PC-3 (cell line): ENCODE results near the gene CEBPB. TPM values are rescaled to one million over a fixed set of nuclear protein-coding genes. Genes with fewer than 3 reads are reported as not detected.
"Not testable (repeated sequence)": the region's sequence is repeated elsewhere in the genome, so short reads cannot be mapped to it uniquely, and the experiment has no call there.

Experiments used
- ATAC-seq: fragments of 200-7000 bp; cut with Tn5 transposase; 2 replicates; pipeline ENCODE4 v1.9.1; 2020; ENCODE audit warnings: mild to moderate bottlenecking, moderate library complexity
- BruUV-seq: library from RNA; stranded (reverse); fragments of 400-500 nt; replicated peaks from 2 replicates; lab custom pipeline; 2021; lab: Mats Ljungman, UMichigan
- CTCF ChIA-PET: fragments of 300-600 bp; sonication (Branson Sonifier 250); formaldehyde crosslinking; loops from one replicate; lab custom pipeline; 2022; ENCODE audit warnings: antibody characterized with exemption; lab: Charles Lee
- POLR2A ChIA-PET: fragments of 300-600 bp; sonication (Branson Sonifier 250); formaldehyde crosslinking; loops from one replicate; lab custom pipeline; 2022; ENCODE audit warnings: antibody characterized with exemption; ENCODE audit not compliant: unreplicated experiment; lab: Charles Lee
- DNase-seq: peaks from one replicate; pipeline ENCODE4 v3.0.0-alpha.2; 2015
- H2AFZ ChIP-seq: fragments of 300-600 bp; sonication (generic); 2 replicates; pipeline ENCODE4 v1.6.0; 2016; ENCODE audit warnings: antibody characterized with exemption, low read length
- H3F3A ChIP-seq: fragments of 300-600 bp; sonication (generic); one replicate; pipeline ENCODE4 v1.6.0; 2017; ENCODE audit warnings: antibody characterized with exemption, low read length, control low read depth, mild to moderate bottlenecking; ENCODE audit not compliant: unreplicated experiment
- H3K27ac ChIP-seq: fragments of 300-600 bp; sonication (generic); 2 replicates; pipeline ENCODE4 v1.5.1; 2016; ENCODE audit warnings: mild to moderate bottlenecking, low read length
- H3K27me3 ChIP-seq: fragments of 300-600 bp; sonication (generic); 2 replicates; pipeline ENCODE4 v1.6.1; 2016; ENCODE audit warnings: low read length, mixed read lengths
- H3K36me3 ChIP-seq: fragments of 300-600 bp; sonication (generic); 2 replicates; pipeline ENCODE4 v1.6.1; 2016; ENCODE audit warnings: low read depth, mixed run types, low read length, mixed read lengths
- H3K4me1 ChIP-seq: fragments of 300-600 bp; sonication (generic); 2 replicates; pipeline ENCODE4 v1.5.1; 2016; ENCODE audit warnings: low read length; ENCODE audit not compliant: insufficient read depth
- H3K4me2 ChIP-seq: fragments of 300-600 bp; sonication (generic); 2 replicates; pipeline ENCODE4 v1.6.0; 2016; ENCODE audit warnings: low read length
- H3K4me3 ChIP-seq: fragments of 300-600 bp; sonication (generic); 2 replicates; pipeline ENCODE4 v1.5.1; 2016; ENCODE audit warnings: mild to moderate bottlenecking, low read length, mixed read lengths
- H3K79me2 ChIP-seq: fragments of 300-600 bp; sonication (generic); 2 replicates; pipeline ENCODE4 v1.6.1; 2017; ENCODE audit warnings: low read length, mixed read lengths
- H3K9ac ChIP-seq: fragments of 300-600 bp; sonication (generic); 2 replicates; pipeline ENCODE4 v1.6.0; 2016; ENCODE audit warnings: mild to moderate bottlenecking, low read length
- H3K9me2 ChIP-seq: fragments of 300-600 bp; sonication (generic); replicated peaks from 2 replicates; pipeline ENCODE4 v1.6.1; 2016; ENCODE audit warnings: mixed run types, low read length, mixed read lengths
- H3K9me3 ChIP-seq: fragments of 300-600 bp; sonication (generic); 2 replicates; pipeline ENCODE4 v1.6.1; 2016; ENCODE audit warnings: low read length, mixed read lengths
- H4K20me1 ChIP-seq: fragments of 300-600 bp; sonication (generic); 2 replicates; pipeline ENCODE4 v1.6.1; 2016; ENCODE audit warnings: low read length, mixed read lengths
- EZH2 ChIP-seq: fragments of 300-600 bp; sonication (generic); IDR thresholded peaks from one replicate; pipeline ENCODE4 v1.6.1; 2017; ENCODE audit warnings: antibody characterized with exemption, mild to moderate bottlenecking, low read length; ENCODE audit not compliant: unreplicated experiment
- EZH2phosphoT487 ChIP-seq: fragments of 300-600 bp; sonication (generic); IDR thresholded peaks from 2 replicates; pipeline ENCODE4 v1.6.1; 2018; ENCODE audit warnings: mild to moderate bottlenecking, antibody characterized with exemption, low read length, borderline replicate concordance
- intact Hi-C: fragments of 100-400 bp; cut with micrococcal nuclease; formaldehyde crosslinking; loops from 2 replicates; pipeline ENCODE4 v1.9.0; 2023
- total RNA-seq: library from RNA; depleted of rRNA; stranded (reverse); fragments of >200 nt; gene quantifications from 2 replicates; pipeline ENCODE4 v1.2.3, GENCODE V29; 2014
- TF ChIP-seq, protein P1 (sequence below): fragments of 300-600 bp; sonication (generic); conservative IDR thresholded peaks from 2 replicates; pipeline ENCODE4 v1.5.1; 2017; ENCODE audit warnings: antibody characterized with exemption, low read depth, mild to moderate bottlenecking, low read length

CEBPB gene
- total RNA-seq, 1 experiment from 2014 or later, result 103 TPM

DNA sequence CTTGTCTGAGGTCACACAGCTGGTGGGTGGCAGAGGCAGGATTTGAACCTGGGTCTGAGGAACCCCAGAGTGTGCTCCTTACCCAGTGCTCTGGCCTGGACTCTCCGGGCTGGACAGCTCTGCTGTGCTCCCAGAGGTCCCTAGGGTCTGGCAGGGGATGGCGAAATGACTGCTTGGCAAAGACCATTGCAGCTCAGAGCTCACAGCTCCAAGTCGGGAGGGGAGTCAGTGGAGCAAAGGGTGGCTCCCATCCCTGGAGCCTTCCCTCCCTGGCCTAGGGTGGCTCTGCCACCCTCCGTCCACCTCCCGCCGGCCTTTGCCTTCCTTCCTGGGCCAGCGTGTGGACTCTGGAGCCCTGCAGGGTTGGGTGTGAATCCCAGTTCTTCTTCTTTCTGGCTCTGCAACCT is 17.5 kb downstream of the CEBPB start:
- no peak for TF ChIP-seq EZH2phosphoT487
- no peak for TF ChIP-seq EZH2
- TF ChIP-seq, protein P1, sequence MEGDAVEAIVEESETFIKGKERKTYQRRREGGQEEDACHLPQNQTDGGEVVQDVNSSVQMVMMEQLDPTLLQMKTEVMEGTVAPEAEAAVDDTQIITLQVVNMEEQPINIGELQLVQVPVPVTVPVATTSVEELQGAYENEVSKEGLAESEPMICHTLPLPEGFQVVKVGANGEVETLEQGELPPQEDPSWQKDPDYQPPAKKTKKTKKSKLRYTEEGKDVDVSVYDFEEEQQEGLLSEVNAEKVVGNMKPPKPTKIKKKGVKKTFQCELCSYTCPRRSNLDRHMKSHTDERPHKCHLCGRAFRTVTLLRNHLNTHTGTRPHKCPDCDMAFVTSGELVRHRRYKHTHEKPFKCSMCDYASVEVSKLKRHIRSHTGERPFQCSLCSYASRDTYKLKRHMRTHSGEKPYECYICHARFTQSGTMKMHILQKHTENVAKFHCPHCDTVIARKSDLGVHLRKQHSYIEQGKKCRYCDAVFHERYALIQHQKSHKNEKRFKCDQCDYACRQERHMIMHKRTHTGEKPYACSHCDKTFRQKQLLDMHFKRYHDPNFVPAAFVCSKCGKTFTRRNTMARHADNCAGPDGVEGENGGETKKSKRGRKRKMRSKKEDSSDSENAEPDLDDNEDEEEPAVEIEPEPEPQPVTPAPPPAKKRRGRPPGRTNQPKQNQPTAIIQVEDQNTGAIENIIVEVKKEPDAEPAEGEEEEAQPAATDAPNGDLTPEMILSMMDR, result no peak
- Histone ChIP-seq H3K9me2 (no peaks in the 10 kb centered on the region), H3F3A (no peaks in the 10 kb centered on the region), H3K4me1 (no peaks in the 10 kb centered on the region), H3K9me3 (no peaks in the 10 kb centered on the region), H3K27ac (no peak overlapping the region), H3K27me3 (no peaks in the 10 kb centered on the region), H3K9ac (no peak overlapping the region), H4K20me1 (no peaks in the 10 kb centered on the region), H3K4me2 (no peak overlapping the region), H3K4me3 (no peak overlapping the region), H2AFZ (no peak overlapping the region), H3K36me3 (no peaks in the 10 kb centered on the region), H3K79me2 (no peaks in the 10 kb centered on the region)
- ATAC-seq, result no peak
- ChIA-PET CTCF (no interaction called here), POLR2A (no interaction called here)
- intact Hi-C loops, result no loop called here
- no TSS peak for BruUV-seq
- no peak for DNase-seq

DNA sequence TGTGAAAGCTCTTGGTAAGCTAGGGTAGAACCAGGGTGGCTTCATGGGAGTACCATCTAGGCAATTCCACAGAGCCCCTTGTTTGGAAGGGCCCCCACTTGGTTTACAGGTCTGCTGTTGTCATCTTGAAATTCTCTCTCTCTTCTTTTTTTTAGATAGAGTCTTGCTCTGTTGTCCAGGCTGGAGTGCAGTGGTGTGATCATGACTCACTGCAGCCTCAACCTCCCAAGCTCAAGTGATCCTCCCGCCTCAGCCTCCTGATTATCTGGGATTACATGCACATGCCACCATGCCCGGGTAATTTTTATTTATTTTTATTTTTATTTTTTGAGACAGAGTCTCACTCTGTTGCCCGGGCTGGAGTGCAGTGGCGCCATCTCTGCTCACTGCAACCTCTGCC is 18.2 kb downstream of the CEBPB start:
- POLR2A ChIA-PET, H3K36me3 ChIP-seq, CTCF ChIA-PET, H3K4me3 ChIP-seq, H3K79me2 ChIP-seq, BruUV-seq, H3K27ac ChIP-seq, DNase-seq, H3K9ac ChIP-seq, H3K9me2 ChIP-seq, H4K20me1 ChIP-seq, H3K4me2 ChIP-seq, H3K4me1 ChIP-seq, H2AFZ ChIP-seq, H3F3A ChIP-seq, ATAC-seq, H3K27me3 ChIP-seq, H3K9me3 ChIP-seq, intact Hi-C loops: not testable (repeated sequence)

DNA sequence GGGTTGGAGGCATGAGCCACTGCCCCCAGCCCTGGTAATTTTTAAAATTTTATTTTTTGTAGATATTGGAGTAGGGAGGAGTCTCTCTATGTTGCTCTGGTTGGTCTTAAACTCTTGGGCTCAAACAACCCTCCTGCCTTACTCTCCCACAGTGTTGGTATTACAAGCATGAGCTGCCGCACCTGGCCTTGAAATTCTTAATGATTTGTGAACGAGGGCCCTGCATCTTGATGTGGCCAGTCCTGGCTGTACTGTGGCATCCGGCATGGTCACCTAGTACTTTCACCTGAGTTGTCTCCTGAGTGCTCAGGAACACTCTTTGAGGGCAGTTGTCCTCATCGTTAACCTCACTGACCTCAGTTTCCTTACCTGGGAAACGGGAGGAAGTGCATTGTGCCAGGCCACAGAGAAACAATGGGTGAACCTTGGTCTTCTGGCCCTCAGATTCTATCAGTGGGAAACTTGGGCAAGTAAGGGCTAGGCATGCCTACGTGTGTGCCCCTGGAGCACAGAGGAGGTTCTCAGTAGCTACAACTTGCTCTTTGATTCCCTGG is 19.5 kb downstream of the CEBPB start:
- Histone ChIP-seq H4K20me1 (no peaks in the 10 kb centered on the region), H3K4me2 (no peak overlapping the region), H3K4me3 (no peak overlapping the region), H3K79me2 (no peaks in the 10 kb centered on the region), H3K9me2 (no peaks in the 10 kb centered on the region), H3K9me3 (no peaks in the 10 kb centered on the region), H3K4me1 (no peaks in the 10 kb centered on the region), H3K36me3 (no peaks in the 10 kb centered on the region), H3K27ac (no peak overlapping the region), H2AFZ (no peak overlapping the region), H3K9ac (no peak overlapping the region), H3F3A (no peaks in the 10 kb centered on the region), H3K27me3 (no peaks in the 10 kb centered on the region)
- no TSS peak for BruUV-seq
- CTCF ChIA-PET, result no interaction called here
- ATAC-seq, result no peak
- intact Hi-C loops, result no loop called here
- DNase-seq, result no peak
- TF ChIP-seq, protein P1, result no peak
- no peak for TF ChIP-seq EZH2
- TF ChIP-seq EZH2phosphoT487, result no peak
- POLR2A ChIA-PET, result no interaction called here
